LHCN-M2 (cell line): ENCODE results near the gene CEACAM18. TPM values are rescaled to one million over a fixed set of nuclear protein-coding genes. Genes with fewer than 3 reads are reported as not detected.
"Not testable (repeated sequence)": the region's sequence is repeated elsewhere in the genome, so short reads cannot be mapped to it uniquely, and the experiment has no call there.

ENCODE experiments used
- DNase-seq: peaks from one replicate; pipeline ENCODE4 v3.0.0-alpha.2; 2012; ENCODE audit warnings: low read depth
- total RNA-seq: library from RNA; depleted of rRNA; stranded (reverse); fragments of >200 nt; gene quantifications from 2 replicates; pipeline ENCODE4 v1.2.3, GENCODE V29; 2014

Gene CEACAM18
- total RNA-seq, 1 experiment from 2014 or later = not detected

DNA sequence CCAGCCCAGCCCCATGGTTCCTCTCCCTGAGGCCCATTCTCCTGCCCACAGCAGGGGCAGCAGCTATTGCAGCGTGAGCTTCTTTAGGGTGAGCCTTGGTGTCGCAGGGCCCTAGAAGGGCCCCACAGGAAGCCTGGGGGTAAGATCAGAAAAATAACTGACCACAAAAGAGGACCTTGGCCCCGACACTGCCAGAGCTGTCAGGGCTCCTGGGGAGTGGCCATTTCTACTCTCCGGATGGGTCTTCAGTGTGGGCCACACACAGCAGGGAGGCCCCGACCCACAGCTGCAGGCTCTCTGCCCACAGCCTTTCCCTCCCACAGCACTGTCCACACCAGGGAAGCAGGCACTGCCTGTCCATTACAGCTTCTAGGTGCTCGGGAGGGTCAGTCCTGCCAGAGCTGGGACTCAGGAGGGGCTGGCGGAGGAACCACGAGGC lies 16.6 kb upstream of the CEACAM18 start:
- DNase-seq = no peak

DNA sequence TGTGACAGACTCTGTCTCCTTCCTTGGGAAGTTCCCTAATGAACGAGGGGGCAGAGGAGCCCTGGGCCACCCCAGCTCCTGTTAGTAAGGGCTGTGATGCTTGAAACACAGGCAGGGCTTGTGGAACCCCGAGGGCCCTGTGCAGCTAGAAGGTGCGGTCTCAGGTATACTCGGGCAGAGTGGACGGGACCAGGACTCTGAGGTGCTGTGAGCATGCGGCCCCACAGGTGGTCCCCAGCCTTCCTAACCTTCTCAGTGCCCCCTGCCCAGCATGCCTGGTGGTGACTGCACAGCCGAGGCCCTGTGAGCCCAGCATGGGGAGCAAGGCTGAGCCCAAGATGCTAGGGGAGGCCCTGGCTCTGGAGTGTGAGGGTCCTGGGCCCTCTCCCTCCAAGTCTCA lies 16.1 kb upstream of the CEACAM18 start:
- DNase-seq = no peak

DNA sequence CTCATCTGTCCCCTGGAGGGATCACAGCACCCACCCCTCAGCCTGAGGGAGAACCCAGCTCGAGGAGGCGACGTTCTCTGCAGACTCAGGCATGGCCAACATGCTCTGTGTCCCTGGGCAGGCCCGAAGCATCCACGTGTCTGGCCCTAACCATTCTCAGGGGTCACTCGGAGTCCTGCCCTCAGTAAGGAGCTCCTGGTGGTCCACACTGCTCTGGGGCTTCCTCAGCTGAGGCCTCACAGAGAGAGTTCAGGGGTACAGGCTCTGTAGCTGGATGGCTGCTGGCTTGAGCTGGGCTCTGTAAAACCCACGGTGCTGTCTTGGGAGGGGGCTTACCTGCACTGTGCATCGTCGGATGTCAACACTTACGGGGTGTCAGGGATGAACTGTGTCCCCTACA lies 15.7 kb upstream of the CEACAM18 start:
- DNase-seq = no peak

DNA sequence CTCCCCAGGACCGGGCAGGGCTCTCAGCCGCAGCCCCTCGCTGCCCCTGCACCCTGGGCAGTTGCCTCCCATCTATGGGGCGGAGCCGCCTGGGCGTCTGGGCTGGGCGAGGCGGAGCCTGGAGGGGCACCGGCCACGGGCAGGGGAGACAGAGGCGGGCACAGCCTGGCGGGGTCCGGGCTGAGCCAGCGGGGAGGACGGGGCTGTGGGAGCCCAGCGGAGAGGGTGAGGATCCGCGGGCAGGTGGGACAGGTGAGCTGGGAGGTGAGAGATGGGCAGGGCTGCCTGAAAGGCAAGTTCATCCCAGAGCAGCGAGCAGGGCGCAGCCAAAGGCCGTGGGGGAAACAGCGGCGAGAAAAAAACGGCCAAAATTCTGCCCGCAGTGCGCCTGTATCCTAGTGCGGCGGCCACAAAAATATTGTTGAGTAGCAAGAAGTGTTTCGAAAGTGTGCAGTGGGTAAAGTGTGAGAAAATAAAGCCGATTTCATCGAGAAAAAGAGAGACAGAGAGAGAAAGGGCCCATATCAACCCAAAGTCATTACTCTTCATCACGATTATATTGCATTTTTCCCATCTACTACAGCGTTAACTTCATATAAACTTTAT lies 14.3 kb upstream of the CEACAM18 start:
- DNase-seq = not testable (repeated sequence)

DNA sequence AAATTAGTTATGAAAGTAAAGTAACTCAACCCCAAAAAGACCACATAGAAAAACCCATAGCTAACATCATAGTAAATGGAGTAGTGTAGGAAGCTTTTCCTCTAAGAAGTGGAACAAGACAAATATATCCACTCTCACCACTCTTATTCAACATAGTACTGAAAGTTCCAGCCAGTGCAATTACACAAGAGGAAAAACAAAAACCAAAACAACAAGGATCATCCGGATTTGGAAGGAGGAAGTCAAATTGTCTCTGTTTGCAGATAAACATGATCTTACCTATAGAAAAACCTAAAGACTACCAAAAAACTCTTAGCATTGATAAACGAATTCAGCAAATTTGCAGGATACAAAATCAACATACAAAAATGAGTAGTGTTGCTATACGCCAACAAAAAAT lies 11.6 kb upstream of the CEACAM18 start:
- no peak for DNase-seq

DNA sequence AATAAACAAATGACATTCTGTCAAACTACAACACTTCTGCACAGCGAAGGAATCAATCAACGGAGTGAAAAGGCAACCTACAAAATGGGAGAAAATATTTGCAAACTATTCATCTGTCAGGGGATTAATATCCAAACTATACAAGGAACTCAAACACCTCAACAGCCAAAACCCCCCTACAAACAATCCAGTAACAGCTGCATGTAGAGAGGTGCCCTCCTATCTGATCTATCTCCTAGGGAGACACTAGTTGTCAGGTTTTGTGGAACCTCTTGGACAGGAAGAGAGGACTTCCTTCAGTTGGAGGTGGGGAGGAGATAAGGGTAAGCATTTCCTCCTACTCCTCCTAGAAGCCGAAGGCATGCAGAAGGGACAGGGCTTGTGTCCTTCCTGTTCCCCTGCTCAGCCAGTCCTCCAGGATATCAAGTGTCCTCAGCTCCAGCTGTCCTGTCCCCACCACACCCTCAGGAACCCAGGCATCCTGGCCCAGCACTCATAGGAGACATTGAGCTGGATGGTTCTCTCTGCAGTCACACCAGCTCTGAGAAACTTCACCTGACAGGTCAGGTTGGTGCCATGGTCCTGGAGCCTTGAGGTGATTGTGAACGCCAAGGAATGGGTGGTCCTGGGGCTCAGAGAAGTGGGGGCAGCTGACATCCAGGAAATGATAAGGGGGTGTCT lies 10.3 kb upstream of the CEACAM18 start:
- no peak for DNase-seq

DNA sequence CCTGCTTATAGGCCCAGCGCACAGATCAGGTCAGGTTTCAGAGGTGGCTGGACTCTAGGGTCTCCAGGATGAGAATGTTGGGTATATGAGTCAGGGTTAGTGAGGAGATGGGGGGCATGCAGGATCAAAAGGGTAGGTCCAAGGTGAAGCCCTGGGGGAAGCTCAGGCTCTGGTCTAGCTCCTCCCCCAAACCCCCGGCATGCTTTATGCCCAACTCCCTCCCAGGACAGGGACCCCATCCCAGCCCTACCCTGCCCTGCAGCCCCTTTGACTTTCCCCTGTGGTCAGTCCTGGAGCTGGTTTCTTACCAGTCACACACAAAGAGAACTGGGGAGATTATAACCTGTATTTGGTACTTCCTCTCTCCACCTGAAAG lies 9.8 kb upstream of the CEACAM18 start:
- DNase-seq = no peak

DNA sequence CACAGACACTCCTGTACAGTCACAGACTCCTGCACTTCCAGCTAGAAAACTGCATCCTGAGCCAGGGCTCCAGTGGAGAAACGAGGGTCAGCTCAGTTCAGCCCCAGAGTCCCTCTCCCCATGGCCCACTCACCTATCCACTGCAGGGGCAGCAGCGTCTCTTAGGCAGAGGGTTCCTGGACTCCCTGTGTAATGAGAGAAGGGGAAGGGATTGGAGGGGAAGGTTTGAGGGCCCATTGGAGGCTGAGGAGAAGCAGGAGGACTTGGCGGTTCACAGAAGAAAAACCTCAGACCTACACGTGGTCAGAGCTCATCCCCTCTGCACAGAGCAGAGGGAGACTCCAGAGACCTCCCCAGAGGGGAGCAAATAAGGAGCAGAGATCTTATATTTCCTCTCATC lies 9.2 kb upstream of the CEACAM18 start:
- no peak for DNase-seq

DNA sequence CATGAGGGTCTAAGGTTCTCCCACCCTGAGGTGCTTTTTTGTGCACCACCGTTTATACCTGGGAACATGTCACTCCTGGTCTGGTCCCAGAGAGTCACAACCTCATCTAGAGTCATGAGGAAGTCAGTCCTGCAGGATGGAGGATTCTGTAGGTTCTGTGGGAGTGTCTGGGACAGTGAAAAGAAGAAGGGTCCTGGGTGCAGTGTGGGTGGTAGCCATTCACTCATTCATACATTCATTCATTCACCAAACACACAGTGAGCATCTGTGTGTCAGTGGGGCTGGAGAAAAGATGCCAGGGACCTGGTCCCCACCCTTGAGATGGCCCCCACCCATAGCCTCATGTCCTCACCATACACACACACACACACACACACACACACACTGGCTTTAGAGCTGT lies 8.7 kb upstream of the CEACAM18 start:
- no peak for DNase-seq

DNA sequence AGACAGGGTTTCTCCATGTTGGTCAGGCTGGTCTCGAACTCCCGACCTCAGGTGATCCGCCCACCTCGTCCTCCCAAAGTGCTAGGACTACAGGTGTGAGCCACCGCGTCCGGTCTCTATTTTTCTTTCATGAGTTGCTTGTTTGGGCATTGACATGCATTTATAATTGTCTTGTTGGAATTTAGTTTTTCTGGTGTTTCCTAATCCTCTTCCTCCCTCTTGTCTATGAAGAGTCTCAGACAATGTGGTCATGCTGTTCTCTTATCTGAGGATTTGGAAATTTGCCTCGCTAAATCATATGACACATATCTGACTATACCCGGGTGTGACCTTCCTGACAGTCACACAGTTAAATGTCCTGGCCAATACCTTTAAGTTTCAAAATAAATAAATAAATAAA lies 7.4 kb upstream of the CEACAM18 start:
- DNase-seq = no peak

DNA sequence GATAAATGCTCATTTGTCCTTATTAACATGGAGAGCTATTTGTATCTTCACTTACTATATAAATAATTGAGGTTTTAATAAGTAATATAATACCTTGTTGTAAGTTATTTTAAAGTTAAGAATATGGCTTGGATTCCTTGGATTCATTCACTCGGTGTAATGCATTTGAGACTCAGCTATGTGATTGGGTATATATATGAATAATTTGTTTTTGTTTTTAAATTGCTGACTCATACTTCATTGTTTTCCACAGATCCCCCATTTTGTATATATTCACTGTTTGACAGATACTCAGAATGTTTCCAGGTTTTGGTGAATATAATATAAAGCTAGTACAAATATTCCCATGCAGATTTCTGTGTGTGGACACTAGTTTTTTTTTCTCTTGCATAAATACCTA lies 6.8 kb upstream of the CEACAM18 start:
- no peak for DNase-seq

DNA sequence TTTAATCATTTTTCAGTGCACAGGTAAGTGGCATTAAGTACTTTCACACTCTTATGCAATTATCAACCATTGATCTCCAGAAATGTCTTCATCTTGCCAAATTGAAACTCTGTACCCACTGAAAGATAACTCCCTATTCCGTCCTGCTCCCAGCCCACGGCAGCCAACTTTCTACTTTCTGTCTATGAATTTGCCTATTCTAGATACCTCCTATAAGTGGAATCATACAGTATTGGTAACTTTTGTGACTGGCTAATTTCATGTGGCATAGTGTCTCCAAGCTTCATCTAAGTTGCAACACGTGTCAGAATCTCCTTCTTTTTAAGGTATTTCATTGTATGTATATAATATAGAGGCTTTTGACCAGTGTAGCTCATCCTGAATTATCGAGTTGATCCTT lies 5.7 kb upstream of the CEACAM18 start:
- DNase-seq = no peak

DNA sequence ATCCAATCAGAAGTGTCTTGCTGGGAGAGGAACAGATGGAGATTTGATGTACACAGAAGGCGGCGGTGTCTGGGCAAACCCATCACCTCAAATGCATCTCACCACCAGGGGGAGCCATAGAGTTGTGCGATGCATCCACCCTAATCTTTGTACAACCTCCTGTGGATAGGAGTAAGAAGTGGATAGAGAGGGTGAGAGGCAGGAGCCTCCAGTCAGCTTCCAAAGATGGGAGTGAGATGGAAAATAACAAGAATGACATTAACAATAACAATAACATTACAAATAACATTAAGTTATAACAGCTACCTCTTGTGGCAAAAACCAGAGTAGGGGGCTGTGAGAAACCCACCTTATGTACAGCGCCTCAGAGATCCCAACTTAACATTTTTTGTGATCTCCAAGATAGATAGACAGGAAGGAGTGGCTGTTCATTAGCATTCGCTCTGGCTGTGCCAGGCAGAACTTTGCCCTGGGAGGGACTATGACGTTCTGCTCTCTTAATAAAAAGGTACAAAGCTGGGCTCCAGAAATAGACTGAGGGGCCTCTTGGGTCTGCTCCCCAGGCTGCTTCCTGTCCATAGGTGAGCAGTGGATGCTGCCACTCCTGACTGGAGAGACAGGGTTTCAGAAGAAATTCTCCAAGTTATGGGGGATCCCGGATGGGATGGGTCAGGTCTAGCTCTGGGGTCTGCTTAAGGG lies 5.2 kb upstream of the CEACAM18 start:
- peak; percentile 58 for DNase-seq

DNA sequence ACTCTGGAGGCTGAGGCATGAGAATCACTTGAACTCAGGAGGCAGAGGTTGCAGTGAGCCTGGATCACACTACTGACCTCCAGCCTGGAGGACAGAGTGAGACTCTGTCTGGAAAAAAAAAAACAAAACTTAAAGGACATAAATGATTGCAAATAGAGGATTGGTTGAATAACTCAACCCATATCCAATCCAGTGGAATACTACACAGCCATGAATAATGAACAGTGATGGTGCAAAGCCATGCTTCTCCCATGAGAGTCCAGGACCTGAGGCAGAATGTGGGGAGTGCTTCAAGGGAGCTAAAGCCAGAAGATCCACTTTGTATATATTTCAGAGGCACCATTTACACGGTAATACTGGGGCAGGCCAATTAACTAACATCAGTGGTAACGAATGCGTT lies 2.2 kb upstream of the CEACAM18 start:
- no peak for DNase-seq

DNA sequence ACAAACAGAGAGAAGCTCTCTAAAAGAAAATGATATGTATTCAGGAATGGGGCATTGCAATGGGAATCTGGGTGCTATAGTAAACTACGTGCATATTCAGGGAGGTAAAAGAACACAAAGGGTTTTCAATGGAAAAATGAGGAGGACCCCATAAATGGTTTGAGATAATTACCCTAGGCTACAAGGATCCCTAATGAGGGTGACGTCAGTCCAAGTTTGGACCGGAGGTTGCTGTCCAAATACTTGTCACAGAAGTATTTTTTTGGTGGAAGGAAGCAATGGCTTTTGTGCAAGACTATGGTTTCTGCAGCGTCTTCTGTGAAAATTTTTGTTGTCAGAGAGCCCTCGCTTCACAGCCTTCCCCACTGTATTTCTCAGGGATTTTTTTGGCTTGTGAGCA lies 995 bp upstream of the CEACAM18 start:
- no peak for DNase-seq

DNA sequence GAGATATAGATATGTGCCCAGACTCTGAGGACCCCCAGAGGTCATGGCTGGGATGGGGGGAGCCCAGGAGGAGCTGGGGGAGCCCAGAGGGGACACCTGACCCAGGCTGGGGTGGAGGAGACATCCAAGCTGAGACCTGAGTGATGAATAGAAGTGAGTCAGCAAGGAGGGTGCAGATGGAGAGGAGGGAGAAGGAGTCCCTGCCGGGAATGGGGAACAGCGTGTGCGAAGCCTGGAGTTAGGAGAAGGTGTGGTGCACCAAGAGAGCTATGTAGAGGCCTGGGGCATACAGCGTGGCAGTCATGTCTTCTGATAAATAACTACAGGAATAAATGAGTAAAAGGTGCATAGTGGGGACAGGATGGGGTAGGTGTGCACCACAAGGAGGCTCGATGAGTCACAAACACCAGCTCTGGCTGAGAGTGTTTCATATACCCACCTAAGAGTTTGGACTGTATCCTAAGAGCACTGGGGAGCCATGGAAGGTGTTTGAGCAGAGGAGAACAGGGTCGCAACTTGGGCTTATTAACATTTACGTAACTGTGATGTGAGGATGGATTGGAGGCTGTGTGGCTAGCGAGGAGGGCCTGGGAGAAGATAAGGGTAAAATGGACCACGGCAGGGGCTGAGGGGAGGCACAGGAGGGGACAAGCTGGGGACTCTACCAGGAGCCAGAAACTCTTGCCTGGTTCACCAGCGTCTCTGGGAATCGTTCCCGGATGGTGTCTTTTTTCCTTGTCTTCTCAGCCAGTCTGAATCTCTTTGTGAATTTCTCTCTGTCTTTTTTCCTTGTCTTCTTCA lies 1.4 kb downstream of the CEACAM18 start:
- DNase-seq = no peak

DNA sequence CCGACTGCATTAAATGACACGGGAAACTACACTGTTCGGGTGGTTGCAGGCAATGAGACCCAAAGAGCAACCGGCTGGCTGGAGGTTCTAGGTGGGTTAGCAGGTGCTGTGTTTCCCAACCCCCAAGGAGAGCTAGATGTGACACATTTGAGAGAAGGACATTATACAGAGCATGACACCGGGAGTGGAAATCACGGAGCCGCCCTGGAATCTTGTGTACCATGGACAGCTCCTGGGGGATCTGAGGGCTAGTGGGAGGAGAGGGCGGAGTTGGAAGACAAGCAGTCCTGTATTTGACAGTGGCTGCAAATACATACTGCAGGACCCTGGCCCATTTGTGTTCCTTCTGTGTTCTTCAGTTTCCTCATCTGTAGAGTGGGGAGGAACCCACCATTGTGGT lies 2.3 kb downstream of the CEACAM18 start:
- peak; percentile 3 for DNase-seq

DNA sequence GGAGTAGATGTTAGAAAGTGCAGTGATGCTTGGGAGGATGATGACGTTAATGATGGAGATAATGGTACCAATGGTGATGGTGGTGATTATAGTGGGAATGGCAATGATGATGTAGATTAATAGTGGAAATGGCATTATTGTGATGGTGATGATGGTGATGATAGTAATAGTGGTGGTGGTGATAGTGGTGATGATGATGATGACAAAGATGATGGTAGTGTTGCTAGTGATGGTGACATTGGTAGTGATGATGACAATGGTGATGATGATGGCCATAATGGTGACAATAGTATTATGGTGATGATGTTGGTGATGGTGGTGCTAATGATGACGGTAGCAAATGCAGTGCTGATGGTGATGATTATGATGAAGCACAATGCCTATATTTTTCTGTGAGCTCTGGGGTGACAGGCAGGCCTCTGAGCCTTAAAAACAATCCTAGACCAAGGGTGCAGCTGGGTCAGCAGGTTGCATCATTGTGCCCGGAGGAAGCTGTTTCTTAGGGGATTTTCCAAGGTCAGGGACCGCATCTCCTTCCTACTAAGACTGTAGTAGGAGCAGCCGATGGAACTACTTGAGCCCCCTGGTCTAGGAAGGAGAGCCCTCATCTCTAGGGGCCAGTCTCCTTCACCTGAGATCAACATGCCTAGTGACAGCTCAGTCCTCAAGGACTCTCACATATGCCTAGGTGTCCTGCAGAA lies 7.8 kb downstream of the CEACAM18 start:
- DNase-seq = no peak

DNA sequence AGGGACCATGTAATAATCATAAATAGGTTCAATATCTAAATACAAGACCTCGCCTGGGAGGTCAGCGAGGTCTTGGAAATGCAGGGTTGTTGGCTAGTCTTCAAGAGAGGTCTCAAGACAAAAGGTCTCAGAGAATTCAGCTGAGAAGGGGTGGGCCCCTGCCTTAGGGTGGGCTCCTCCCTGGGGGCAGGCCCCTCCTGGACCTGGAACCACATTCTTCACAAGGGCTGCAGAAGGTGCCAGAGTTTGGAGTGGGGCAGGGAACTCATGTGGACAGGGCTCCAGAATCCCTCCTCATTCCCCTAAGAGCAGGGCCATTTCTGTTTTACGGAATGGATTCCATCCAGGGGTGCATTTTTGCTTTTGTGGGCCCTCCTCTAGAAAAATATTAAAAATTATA lies 10.2 kb downstream of the CEACAM18 start:
- DNase-seq = no peak

DNA sequence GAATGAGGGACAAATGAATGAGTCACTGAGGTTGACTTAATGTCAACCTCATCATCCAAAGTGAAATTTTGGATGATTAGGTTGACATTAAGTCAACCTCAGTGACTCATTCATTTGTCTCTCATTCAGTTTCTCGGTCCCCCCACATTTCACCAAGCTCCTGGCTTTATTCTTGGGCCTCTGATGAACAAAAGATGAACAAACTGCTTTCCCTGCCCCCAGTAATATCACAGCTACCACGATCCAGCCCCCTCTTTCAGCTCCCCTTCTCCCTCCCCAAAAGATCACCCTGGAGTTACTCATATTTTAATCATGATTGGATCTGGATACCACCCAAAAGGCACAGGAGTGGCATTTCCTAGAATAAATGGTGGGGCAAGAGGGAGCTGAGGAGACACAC lies 10.8 kb downstream of the CEACAM18 start:
- no peak for DNase-seq

DNA sequence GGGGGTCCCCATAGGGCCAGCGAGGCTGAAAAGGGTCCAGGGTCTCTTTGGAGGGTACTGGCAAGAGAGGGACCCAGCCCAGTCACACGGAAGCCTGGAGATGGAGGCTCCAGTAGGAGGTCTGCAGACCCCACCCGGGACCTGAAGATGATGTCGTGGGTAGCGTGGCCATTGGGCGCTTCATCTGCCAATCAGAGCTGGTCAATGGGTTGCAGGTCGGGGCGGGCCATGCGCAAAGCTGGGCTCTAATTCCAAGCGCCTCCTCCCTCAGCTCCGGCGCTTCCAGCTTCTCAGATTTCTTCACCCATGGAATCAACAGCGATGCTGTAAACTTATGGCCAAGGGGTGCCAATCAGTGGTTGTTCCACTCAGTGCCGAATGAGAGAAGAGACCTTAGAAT lies 12.3 kb downstream of the CEACAM18 start:
- no peak for DNase-seq

DNA sequence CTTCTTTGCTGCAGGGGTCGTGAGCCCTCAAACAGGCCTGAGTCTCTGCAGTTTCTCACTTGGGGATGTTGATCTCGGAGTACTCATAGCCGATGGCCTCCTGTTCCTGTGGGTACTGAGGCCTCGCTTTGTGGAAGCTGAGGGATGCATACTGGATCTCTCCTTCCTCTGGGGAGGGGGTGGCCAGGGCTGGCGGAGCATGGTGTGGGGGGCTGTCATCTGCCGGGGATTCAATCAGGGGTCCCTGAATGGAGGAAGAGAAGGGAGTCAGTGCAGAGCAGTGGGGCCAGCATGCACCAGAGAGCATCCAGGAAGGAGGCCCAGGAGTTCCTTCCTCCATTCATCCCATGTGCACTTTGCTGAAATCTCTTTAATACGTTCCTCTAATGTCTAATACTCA lies 13.2 kb downstream of the CEACAM18 start:
- DNase-seq = no peak
